ENCODE results near the gene NUMBL.

DNA sequence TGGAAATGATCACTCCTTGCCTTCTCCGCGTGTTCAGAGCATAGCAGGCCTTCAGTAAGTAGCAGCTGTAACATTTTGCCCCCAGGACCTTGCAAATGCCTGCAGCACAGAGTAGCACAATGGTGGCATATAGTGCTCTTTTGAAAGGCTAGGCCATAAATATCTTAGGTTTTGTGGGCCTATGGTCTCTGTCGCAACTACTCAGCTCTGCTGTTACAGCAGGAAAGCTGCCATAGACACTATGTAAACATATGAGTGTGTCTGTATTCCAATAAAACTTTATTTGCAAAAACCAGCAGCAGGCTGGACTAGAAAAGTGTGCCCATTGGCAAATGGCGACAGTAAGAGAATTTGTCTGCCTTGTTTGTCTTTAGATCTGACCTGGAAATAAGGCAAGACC lies 35.8 kb upstream of the NUMBL start:
- TF ChIP-seq, protein P1, sequence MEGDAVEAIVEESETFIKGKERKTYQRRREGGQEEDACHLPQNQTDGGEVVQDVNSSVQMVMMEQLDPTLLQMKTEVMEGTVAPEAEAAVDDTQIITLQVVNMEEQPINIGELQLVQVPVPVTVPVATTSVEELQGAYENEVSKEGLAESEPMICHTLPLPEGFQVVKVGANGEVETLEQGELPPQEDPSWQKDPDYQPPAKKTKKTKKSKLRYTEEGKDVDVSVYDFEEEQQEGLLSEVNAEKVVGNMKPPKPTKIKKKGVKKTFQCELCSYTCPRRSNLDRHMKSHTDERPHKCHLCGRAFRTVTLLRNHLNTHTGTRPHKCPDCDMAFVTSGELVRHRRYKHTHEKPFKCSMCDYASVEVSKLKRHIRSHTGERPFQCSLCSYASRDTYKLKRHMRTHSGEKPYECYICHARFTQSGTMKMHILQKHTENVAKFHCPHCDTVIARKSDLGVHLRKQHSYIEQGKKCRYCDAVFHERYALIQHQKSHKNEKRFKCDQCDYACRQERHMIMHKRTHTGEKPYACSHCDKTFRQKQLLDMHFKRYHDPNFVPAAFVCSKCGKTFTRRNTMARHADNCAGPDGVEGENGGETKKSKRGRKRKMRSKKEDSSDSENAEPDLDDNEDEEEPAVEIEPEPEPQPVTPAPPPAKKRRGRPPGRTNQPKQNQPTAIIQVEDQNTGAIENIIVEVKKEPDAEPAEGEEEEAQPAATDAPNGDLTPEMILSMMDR (IDR thresholded peaks at IDR 0.05) = no peak
- TF ChIP-seq, protein P2, sequence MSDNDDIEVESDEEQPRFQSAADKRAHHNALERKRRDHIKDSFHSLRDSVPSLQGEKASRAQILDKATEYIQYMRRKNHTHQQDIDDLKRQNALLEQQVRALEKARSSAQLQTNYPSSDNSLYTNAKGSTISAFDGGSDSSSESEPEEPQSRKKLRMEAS (IDR thresholded peaks at IDR 0.05) = no peak
- TF ChIP-seq, protein P3, sequence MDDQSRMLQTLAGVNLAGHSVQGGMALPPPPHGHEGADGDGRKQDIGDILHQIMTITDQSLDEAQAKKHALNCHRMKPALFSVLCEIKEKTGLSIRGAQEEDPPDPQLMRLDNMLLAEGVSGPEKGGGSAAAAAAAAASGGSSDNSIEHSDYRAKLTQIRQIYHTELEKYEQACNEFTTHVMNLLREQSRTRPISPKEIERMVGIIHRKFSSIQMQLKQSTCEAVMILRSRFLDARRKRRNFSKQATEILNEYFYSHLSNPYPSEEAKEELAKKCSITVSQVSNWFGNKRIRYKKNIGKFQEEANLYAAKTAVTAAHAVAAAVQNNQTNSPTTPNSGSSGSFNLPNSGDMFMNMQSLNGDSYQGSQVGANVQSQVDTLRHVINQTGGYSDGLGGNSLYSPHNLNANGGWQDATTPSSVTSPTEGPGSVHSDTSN (IDR thresholded peaks at IDR 0.05) = no peak
- TF ChIP-seq BHLHE40 (IDR thresholded peaks at IDR 0.05; ENCODE audit: low read depth, low read length) = no peak

Data from A549 (cell line).